ENCODE results near the gene CLCA2.

CLCA2 gene

GRCh38 chr1:86423873-86424272 is at the start of gene CLCA2:
TSS of gene CLCA2 (plus strand) at chr1:86424171. CDS start at chr1:86424248, 77 bp downstream.
- ATAC-seq (ENCODE audit: low read depth) (no peak), DNase-seq (ENCODE audit: low spot score in 2 of 2) (no peak)
- Mint-ChIP-seq H3K4me1 (peaks cover 4% of the 10 kb centered on the region), H3K4me3 (no peak within 1 kb of the TSS), H3K36me3 (no peaks in the 10 kb centered on the region), H3K27me3 (peaks cover 4% of the 10 kb centered on the region), H3K27ac (no peak within 1 kb of the TSS), H3K9me3 (no peaks in the 10 kb centered on the region)

- Mint-ChIP-seq H3K4me1 (no peaks in the 10 kb centered on the region), H3K27ac (no peak overlapping the region), H3K36me3 (peaks cover 42% of the 10 kb centered on the region), H3K4me3 (no peak overlapping the region), H3K9me3 (peaks cover 6% of the 10 kb centered on the region), H3K27me3 (no peaks in the 10 kb centered on the region)
- ATAC-seq (ENCODE audit: low read depth) (no peak), DNase-seq (ENCODE audit: low spot score in 2 of 2) (no peak)
Measured at GRCh38 chr1:86375688-86376087, 48.3 kb upstream of the CLCA2 start.

- H3K9me3 Mint-ChIP-seq = peaks cover 6% of the 10 kb centered on the region
- H3K27me3 Mint-ChIP-seq = no peaks in the 10 kb centered on the region
- no peak overlapping the region for H3K27ac Mint-ChIP-seq
- H3K36me3 Mint-ChIP-seq = peaks cover 40% of the 10 kb centered on the region
- ATAC-seq (ENCODE audit: low read depth) (no peak), DNase-seq (ENCODE audit: low spot score in 2 of 2) (no peak)
- no peaks in the 10 kb centered on the region for H3K4me1 Mint-ChIP-seq
- H3K4me3 Mint-ChIP-seq = no peak overlapping the region
Measured at GRCh38 chr1:86377341-86377740, 46.6 kb upstream of the CLCA2 start.

- H3K9me3 Mint-ChIP-seq = peaks cover 6% of the 10 kb centered on the region
- no peak for ATAC-seq (ENCODE audit: low read depth)
- H3K4me3 Mint-ChIP-seq = no peak overlapping the region
- no peaks in the 10 kb centered on the region for H3K27me3 Mint-ChIP-seq
- H3K36me3 Mint-ChIP-seq = peaks cover 33% of the 10 kb centered on the region
- DNase-seq (ENCODE audit: low spot score in 2 of 2) = no peak
- no peaks in the 10 kb centered on the region for H3K4me1 Mint-ChIP-seq
- H3K27ac Mint-ChIP-seq = no peak overlapping the region
Measured at GRCh38 chr1:86378813-86379212, 45.2 kb upstream of the CLCA2 start.

GRCh38 chr1:86380257-86380861 is 43.6 kb upstream of the CLCA2 start:
- no peaks in the 10 kb centered on the region for H3K4me1 Mint-ChIP-seq
- H3K36me3 Mint-ChIP-seq = peaks cover 27% of the 10 kb centered on the region
- DNase-seq (ENCODE audit: low spot score in 2 of 2) = peak in 1 of 2 donors; percentile 12
- H3K9me3 Mint-ChIP-seq = peaks cover 6% of the 10 kb centered on the region
- ATAC-seq (ENCODE audit: low read depth) = peak; percentile 48
- H3K4me3 Mint-ChIP-seq = no peak overlapping the region
- no peak overlapping the region for H3K27ac Mint-ChIP-seq
- H3K27me3 Mint-ChIP-seq = no peaks in the 10 kb centered on the region

- H3K4me3 Mint-ChIP-seq = no peak overlapping the region
- H3K27ac Mint-ChIP-seq = no peak overlapping the region
- DNase-seq (ENCODE audit: low spot score in 2 of 2) = no peak
Measured at GRCh38 chr1:86381223-86381622, 42.7 kb upstream of the CLCA2 start.

GRCh38 chr1:86382878-86383277 is 41.1 kb upstream of the CLCA2 start:
- no peak for ATAC-seq (ENCODE audit: low read depth)

More at GRCh38 chr1:86381223-86381622, 42.7 kb upstream of the CLCA2 start:
- Mint-ChIP-seq H3K4me1 (no peaks in the 10 kb centered on the region), H3K36me3 (peaks cover 26% of the 10 kb centered on the region), H3K9me3 (peaks cover 6% of the 10 kb centered on the region), H3K27me3 (no peaks in the 10 kb centered on the region)
- no peak for ATAC-seq (ENCODE audit: low read depth)

GRCh38 chr1:86387916-86388627 is 35.9 kb upstream of the CLCA2 start:
- Mint-ChIP-seq H3K36me3 (peaks cover 7% of the 10 kb centered on the region), H3K4me3 (no peak overlapping the region), H3K9me3 (no peaks in the 10 kb centered on the region), H3K4me1 (peaks cover 31% of the 10 kb centered on the region), H3K27me3 (no peaks in the 10 kb centered on the region), H3K27ac (no peak overlapping the region)
- no peak for ATAC-seq (ENCODE audit: low read depth)
- DNase-seq (ENCODE audit: low spot score in 2 of 2) = no peak

More at GRCh38 chr1:86382878-86383277, 41.1 kb upstream of the CLCA2 start:
- no peak for DNase-seq (ENCODE audit: low spot score in 2 of 2)
- Mint-ChIP-seq H3K27me3 (no peaks in the 10 kb centered on the region), H3K9me3 (peaks cover 4% of the 10 kb centered on the region), H3K4me3 (no peak overlapping the region), H3K36me3 (peaks cover 9% of the 10 kb centered on the region), H3K27ac (peak overlapping the region; percentile 24), H3K4me1 (no peaks in the 10 kb centered on the region)

GRCh38 chr1:86388777-86389176 is 35.2 kb upstream of the CLCA2 start:
- Mint-ChIP-seq H3K27me3 (no peaks in the 10 kb centered on the region), H3K36me3 (peaks cover 7% of the 10 kb centered on the region), H3K4me1 (peaks cover 34% of the 10 kb centered on the region), H3K9me3 (no peaks in the 10 kb centered on the region), H3K4me3 (no peak overlapping the region), H3K27ac (peak overlapping the region; percentile 75)
- no peak for ATAC-seq (ENCODE audit: low read depth)
- DNase-seq (ENCODE audit: low spot score in 2 of 2) = no peak

GRCh38 chr1:86389307-86389706 is 34.7 kb upstream of the CLCA2 start:
- Mint-ChIP-seq H3K4me1 (peaks cover 36% of the 10 kb centered on the region), H3K4me3 (peak overlapping the region; percentile 15), H3K36me3 (peaks cover 7% of the 10 kb centered on the region), H3K9me3 (no peaks in the 10 kb centered on the region), H3K27ac (peak overlapping the region; percentile 75), H3K27me3 (no peaks in the 10 kb centered on the region)
- ATAC-seq (ENCODE audit: low read depth) (peak; percentile 74), DNase-seq (ENCODE audit: low spot score in 2 of 2) (no peak)

- DNase-seq (ENCODE audit: low spot score in 2 of 2) = no peak
- Mint-ChIP-seq H3K27ac (no peak overlapping the region), H3K9me3 (no peaks in the 10 kb centered on the region), H3K4me1 (peaks cover 50% of the 10 kb centered on the region), H3K4me3 (peak overlapping the region; percentile 24), H3K27me3 (no peaks in the 10 kb centered on the region), H3K36me3 (peaks cover 7% of the 10 kb centered on the region)
- no peak for ATAC-seq (ENCODE audit: low read depth)
Measured at GRCh38 chr1:86394416-86394815, 29.6 kb upstream of the CLCA2 start.

GRCh38 chr1:86395751-86396497 is 28.0 kb upstream of the CLCA2 start, which contains the start of gene ODF2L:
TSS of gene ODF2L (minus strand) at chr1:86396323. CDS start at chr1:86387027, 9,296 bp downstream.
- H3K36me3 Mint-ChIP-seq = peaks cover 4% of the 10 kb centered on the region
- H3K9me3 Mint-ChIP-seq = no peaks in the 10 kb centered on the region
- peak; percentile 73 to 80 for DNase-seq (ENCODE audit: low spot score in 2 of 2)
- no peaks in the 10 kb centered on the region for H3K27me3 Mint-ChIP-seq
- ATAC-seq (ENCODE audit: low read depth) = peak; percentile 97
- H3K4me3 Mint-ChIP-seq = peak within 1 kb of the TSS; percentile 99
- H3K4me1 Mint-ChIP-seq = peaks cover 38% of the 10 kb centered on the region
- H3K27ac Mint-ChIP-seq = peak within 1 kb of the TSS; percentile 97

- DNase-seq (ENCODE audit: low spot score in 2 of 2) (peak in 1 of 2 donors; percentile 16), ATAC-seq (ENCODE audit: low read depth) (peak; percentile 31)
- Mint-ChIP-seq H3K4me3 (peak overlapping the region; percentile 99), H3K9me3 (no peaks in the 10 kb centered on the region), H3K4me1 (peaks cover 32% of the 10 kb centered on the region), H3K27ac (peak overlapping the region; percentile 97), H3K27me3 (no peaks in the 10 kb centered on the region), H3K36me3 (no peaks in the 10 kb centered on the region)
Measured at GRCh38 chr1:86396498-86396890, 27.5 kb upstream of the CLCA2 start.

- Mint-ChIP-seq H3K27ac (no peak overlapping the region), H3K36me3 (no peaks in the 10 kb centered on the region), H3K9me3 (no peaks in the 10 kb centered on the region), H3K4me3 (no peak overlapping the region), H3K4me1 (no peaks in the 10 kb centered on the region), H3K27me3 (no peaks in the 10 kb centered on the region)
- no peak for DNase-seq (ENCODE audit: low spot score in 2 of 2)
- no peak for ATAC-seq (ENCODE audit: low read depth)
Measured at GRCh38 chr1:86409416-86410021, 14.5 kb upstream of the CLCA2 start.

Measured in memory B cell (primary cell).